Bone marrow (tissue), 2 donors: ENCODE results near the gene ITIH5.
A peak's percentile ranks its signal among the peaks of the same experiment; 100 is the strongest.

Experiments used
- DNase-seq, 2 donors: peaks; one replicate each; lab custom pipeline; 2025; lab: John Stamatoyannopoulos, UW

The ITIH5 gene

GRCh38 chr10:7583626-7584025 is 83.1 kb downstream of the ITIH5 start:
- no peak for DNase-seq

- no peak for DNase-seq
Measured at GRCh38 chr10:7580520-7580919, 86.2 kb downstream of the ITIH5 start.

- DNase-seq = no peak
Measured at GRCh38 chr10:7579681-7580080, 87.1 kb downstream of the ITIH5 start.

GRCh38 chr10:7577579-7577978 is 89.2 kb downstream of the ITIH5 start:
- DNase-seq = no peak

- DNase-seq = no peak
Measured at GRCh38 chr10:7577176-7577575, 89.6 kb downstream of the ITIH5 start.

GRCh38 chr10:7576340-7576739 is 90.4 kb downstream of the ITIH5 start:
- no peak for DNase-seq

- DNase-seq = peak in 1 of 2 donors; percentile 65
Measured at GRCh38 chr10:7572391-7572790, 94.4 kb downstream of the ITIH5 start.

- no peak for DNase-seq
Measured at GRCh38 chr10:7571981-7572380, 94.8 kb downstream of the ITIH5 start.

- no peak for DNase-seq
Measured at GRCh38 chr10:7567911-7568620, 98.7 kb downstream of the ITIH5 start.

- DNase-seq = no peak
Measured at GRCh38 chr10:7566891-7567290, 99.9 kb downstream of the ITIH5 start.

GRCh38 chr10:7565871-7566270 is 100.9 kb downstream of the ITIH5 start:
- DNase-seq = no peak

GRCh38 chr10:7563770-7564169 is 103.0 kb downstream of the ITIH5 start:
- DNase-seq = no peak

- DNase-seq = no peak
Measured at GRCh38 chr10:7563368-7563767, 103.4 kb downstream of the ITIH5 start.

GRCh38 chr10:7561985-7562384 is 104.8 kb downstream of the ITIH5 start:
- DNase-seq = no peak

GRCh38 chr10:7561216-7561893 is 105.4 kb downstream of the ITIH5 start:
- no peak for DNase-seq

- no peak for DNase-seq
Measured at GRCh38 chr10:7560519-7560918, 106.2 kb downstream of the ITIH5 start.

GRCh38 chr10:7559386-7559785 is 107.4 kb downstream of the ITIH5 start:
- DNase-seq = no peak

- no peak for DNase-seq
Measured at GRCh38 chr10:7558036-7558435, 108.7 kb downstream of the ITIH5 start.

- DNase-seq = no peak
Measured at GRCh38 chr10:7553531-7553930, 113.2 kb downstream of the ITIH5 start.

GRCh38 chr10:7551950-7552716 is 114.6 kb downstream of the ITIH5 start:
- no peak for DNase-seq

GRCh38 chr10:7551289-7551688 is 115.5 kb downstream of the ITIH5 start:
- DNase-seq = no peak

- no peak for DNase-seq
Measured at GRCh38 chr10:7550013-7550412, 116.8 kb downstream of the ITIH5 start.

GRCh38 chr10:7547829-7548228 is 118.9 kb downstream of the ITIH5 start:
- DNase-seq = no peak
